RCC 7860 (cell line): Measurements from ENCODE around the gene PLXNB1.

Experiments used
- DNase-seq: peaks from one replicate; pipeline ENCODE4 v3.0.0-alpha.2; 2015; ENCODE audit warnings: low spot score
- FAIRE-seq: peaks from 2 replicates; lab custom pipeline; 2012; peaks lifted over from hg19 to GRCh38; lab: Jason Lieb, UNC

The PLXNB1 gene

DNA sequence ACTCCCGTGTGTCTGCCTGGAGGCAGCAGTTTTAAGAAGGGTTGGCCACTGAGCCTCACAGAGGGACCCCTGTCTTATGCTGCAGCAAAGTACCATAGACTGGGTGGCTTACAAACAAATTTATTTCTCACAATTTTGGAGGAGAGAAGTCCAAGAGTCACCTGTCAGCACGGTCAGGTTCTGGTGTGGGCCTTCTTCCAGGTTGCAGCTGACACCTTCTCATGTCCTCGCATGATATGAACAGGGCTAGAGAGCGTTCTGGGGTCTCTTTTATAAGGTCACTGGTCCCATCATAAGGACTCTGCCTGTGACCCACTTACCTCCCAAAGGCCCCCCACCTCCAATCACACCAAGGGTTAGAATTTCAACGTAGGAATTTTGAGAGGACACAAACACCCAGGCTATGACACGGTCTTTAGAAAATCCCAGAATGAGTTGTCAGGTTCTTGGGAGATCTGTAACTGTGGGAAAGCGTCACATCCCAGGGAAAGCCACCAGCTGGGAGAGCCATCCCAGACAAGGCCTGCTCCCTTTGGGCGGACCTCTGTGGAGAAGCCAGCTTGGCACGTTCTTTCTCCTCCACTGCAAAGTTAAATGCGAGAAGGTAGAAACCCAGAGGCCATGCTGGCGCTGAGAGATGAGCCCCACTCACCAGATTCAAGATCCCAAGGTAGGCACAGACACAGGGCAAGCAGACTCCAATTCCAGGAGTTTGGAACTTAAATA is 58.1 kb downstream of the PLXNB1 start, which contains the start of gene FBXW12:
Gene FBXW12 (plus strand): TSS at position 569 of the 726 bp plus-strand sequence. CDS start 549 bp downstream, outside the sequence.
- no peak for DNase-seq
- no peak for FAIRE-seq

DNA sequence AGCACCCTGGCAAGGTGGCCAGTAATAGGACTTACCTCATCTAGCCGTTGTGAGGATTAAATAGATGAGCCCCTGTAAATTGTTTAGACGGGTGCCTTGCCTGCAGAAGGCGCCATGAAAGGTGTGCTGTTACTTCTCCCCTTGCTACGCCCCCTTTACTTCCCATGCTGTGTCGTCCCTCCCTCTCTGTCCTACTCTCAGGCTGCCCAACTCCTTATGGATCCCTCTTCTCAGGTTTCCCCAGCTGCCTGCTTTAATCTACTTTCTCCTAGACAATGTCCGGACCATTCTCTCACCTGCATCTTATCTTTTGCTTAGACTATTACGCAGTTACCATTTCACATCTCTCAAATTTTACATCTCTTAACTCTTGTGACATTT is 59.6 kb downstream of the PLXNB1 start:
- DNase-seq: no peak
- FAIRE-seq: no peak

DNA sequence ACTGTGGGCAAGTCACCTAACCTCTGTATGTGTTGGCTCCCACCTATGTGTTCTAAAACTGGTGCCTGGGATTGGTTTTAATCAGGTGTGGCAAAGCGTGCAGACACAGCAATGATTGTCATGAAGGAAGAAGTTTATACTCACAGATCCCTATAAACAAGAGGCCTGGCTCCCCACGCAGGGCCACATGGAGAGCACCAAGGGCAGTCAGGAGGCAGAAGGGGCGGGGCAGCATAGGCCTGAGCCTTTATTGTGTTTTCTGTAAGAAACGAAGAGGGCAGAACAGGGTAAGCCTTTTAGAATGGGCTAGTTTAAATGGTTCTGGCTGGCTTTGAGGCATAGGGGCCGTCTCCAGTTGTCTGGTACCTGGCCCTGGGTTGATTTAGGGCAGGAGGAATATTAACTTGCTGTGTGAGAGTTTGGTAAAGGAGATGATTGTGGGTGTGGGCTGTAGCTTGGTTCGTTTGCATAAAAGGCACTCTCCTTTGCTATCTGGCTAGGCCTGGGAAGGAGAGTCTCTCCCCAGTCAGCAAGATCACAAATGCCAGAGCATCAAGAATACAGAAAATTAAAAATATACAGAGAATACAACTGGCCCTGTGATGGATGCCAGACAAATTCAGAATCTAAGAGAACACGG is 60.1 kb downstream of the PLXNB1 start:
- no peak for FAIRE-seq
- DNase-seq: no peak

DNA sequence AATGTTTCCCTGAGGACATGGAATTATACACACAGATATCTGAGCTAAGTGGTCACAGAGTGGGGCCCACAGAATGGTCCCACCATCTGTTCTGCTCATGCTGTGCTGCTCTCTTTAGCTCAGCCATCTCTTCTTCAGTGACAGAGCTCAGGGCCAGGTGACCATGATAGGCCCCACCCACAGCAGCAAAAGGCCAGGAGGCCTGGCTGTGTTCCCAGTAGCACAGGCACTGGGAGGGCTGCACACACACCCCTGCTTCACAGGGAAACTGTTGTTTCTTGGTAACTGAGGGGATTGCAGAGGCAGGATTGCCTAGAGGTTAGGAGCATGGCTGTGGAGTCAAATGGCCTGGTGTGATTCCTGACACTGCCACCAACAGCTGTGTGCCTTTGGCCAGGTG is 62.7 kb downstream of the PLXNB1 start:
- FAIRE-seq: no peak
- no peak for DNase-seq

DNA sequence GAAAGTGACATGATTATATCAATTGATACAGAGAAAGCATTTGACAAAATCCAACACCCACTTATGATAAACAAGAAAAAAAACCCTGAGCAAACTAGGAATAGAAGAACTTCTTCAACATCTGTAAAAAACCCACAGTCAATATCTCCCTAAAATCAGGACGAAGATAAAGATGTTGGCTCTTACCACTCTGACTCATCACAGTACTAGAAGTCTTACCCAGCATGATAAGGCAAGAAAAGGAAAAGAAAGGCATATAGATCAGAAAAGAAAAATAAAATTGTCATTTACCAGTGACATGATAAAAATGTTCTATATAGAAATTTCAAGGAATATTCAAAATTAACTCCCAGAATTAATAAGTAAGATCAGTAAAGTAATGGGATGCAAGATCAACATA is 65.0 kb downstream of the PLXNB1 start:
- no peak for DNase-seq
- no peak for FAIRE-seq

DNA sequence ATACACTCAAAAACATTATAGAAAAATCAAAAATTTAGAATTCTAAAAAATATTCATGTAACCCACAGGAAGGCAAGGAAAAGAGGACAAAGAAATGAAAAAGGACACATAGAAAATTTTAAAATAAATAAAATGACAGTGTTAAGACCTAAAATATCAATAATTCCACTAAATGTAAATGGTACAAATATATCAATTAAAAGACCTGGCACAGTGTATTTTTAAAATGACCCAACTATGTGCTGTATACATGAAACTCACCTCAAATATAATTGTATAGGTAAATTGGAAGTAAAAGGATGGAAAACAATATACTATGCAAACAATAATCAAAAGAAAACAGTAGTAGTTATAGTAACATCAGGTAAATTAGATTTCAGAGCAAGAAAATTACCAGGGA is 68.0 kb downstream of the PLXNB1 start:
- DNase-seq (no peak), FAIRE-seq (no peak)

DNA sequence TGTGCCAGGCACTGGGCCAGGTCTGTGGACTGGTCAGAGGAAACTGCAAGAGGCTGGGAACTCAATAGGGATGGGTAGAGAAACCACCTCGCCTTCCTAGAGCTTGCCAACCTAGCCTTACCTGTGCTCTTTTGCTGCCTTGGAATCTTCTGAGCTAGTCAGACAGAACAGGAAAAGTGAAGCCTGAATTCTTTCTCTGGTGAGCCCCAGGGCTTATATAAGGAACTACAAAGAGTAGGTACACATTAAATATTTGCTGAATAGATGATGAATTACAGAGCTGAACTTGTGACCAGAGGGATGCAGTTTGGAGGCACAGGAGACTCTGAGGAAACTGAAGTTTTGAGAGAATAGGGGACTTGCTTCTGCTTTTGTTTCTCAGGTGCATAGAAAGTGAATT is 73.5 kb downstream of the PLXNB1 start:
- FAIRE-seq: no peak
- no peak for DNase-seq

DNA sequence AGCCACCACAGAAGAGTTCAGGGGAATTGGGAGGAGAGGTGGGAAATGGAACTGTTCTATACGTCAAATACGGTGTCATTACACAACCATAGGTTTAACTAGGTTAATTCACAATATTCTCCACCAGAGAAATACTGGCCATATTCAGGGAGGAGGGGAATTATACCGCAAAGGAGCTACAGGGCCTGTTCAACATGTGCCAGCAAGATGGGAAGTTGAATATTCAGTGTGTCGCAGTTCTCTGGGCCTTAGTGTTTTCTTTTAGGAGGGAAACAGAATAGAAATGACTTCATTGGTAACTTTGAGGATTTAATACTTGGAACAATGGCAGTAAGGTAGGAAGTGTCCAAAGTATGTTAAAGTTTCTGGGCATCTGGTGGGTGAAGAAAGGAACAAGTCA is 75.9 kb downstream of the PLXNB1 start:
- no peak for FAIRE-seq
- no peak for DNase-seq
